Muscle of arm (tissue), 14 donors: ENCODE measurements around the gene SYNGAP1. TPM values are rescaled to one million over a fixed set of nuclear protein-coding genes. Genes with fewer than 3 reads are reported as not detected.
"Not testable (repeated sequence)": the region's sequence is repeated elsewhere in the genome, so short reads cannot be mapped to it uniquely, and the experiment has no call there.

Experiments used
- DNase-seq: peaks from one replicate; pipeline ENCODE4 v3.0.0-alpha.2; 2013
- long read RNA-seq, 11 donors: transcript quantifications; one replicate each; lab custom pipeline, GENCODE V29; 2026
- polyA plus RNA-seq, 12 donors: library from polyadenylated mRNA; unstranded; fragments of 120-200 nt; gene quantifications; one replicate each; pipeline ENCODE4 v1.2.1, GENCODE V29; 2013; ENCODE audit not compliant: insufficient read length in 12 of 12

Gene SYNGAP1
- polyA plus RNA-seq, result 10 to 100 TPM in 11 of 12 donors, not detected in 1; 12.1 to 41.9 (median 16.6) TPM
- long read RNA-seq, donor 1, result 0 reads
- long read RNA-seq, donor 2, result 0 reads
- long read RNA-seq, donor 3, partial matches to known transcripts, result 0 of 1 reads
- long read RNA-seq, donor 3, other reads (novel, unspliced or antisense), result 0 of 1 reads
- long read RNA-seq, donor 4, result 0 reads
- long read RNA-seq, donor 5, result 0 reads
- long read RNA-seq, donor 6, result 0 reads
- long read RNA-seq, donor 7, result 0 reads
- long read RNA-seq, donor 8, result 0 reads
- long read RNA-seq, donor 9, result 0 reads
- long read RNA-seq, donor 10, result 0 reads
- long read RNA-seq, donor 11, result 0 reads

DNA sequence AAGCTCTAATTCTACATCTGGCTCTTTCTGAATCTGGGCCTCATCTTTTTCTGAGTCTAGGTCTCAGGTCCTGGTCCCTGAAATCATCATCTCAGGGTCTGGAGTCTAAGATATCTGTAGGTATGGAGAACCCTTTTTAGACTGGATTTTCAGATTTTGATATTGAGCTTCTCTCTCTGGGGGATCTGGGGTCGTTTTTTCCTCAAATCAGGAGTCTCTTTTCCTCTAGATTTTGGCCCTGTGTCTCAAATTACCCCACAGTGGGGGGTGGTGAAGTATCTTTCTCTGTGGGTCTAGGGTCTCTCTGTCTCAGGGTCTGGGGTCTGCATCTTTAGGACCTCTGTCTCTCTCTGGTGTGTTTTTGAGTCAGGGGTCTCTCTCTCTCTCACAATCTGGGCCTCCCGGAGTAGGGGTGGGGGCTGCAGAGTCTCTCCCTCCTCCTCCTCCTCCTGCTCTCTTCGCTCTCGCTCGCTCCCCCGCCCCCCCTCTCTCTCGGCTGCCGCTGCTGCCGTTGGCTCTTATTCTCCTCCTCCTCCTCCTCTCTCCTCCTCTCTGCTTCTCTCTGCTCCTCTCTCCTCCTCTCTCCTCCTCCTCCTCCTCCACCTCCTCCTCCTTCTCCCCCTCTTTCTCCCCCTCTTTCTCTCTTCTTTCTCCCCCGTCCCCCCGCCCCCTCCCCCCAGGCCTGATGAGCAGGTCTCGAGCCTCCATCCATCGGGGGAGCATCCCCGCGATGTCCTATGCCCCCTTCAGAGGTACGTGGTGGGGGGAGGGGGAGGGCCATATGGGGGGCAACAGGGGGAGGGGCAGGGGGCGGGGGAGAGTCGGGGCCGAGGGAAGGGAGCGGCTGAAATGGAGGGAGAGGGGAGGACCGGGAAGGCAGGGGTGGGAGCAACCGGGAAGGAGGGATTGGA lies at the start of gene SYNGAP1:
SYNGAP1 (plus strand) TSS at position 486 of the 911 bp plus-strand sequence; CDS start at position 686, 200 bp downstream.
- peak; percentile 75 for DNase-seq

DNA sequence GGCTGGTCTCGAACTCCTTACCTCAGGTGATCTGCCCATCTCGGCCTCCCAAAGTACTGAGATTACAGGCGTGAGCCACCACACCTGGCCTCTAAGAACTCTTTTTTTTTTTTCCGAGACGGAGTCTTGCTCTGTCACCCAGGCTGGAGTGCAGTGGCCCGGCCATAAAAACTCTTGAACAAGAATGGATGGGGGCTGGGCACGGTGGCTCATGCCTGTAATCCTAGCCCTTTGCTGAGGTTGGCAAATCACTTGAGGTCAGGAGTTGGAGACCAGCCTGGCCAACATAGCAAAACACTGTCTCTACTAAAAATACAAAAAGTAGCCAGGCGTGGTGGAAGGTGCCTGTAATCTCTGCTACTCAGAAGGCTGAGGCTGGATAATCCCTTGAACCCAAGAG lies 48.0 kb upstream of the SYNGAP1 start:
- not testable (repeated sequence) for DNase-seq

DNA sequence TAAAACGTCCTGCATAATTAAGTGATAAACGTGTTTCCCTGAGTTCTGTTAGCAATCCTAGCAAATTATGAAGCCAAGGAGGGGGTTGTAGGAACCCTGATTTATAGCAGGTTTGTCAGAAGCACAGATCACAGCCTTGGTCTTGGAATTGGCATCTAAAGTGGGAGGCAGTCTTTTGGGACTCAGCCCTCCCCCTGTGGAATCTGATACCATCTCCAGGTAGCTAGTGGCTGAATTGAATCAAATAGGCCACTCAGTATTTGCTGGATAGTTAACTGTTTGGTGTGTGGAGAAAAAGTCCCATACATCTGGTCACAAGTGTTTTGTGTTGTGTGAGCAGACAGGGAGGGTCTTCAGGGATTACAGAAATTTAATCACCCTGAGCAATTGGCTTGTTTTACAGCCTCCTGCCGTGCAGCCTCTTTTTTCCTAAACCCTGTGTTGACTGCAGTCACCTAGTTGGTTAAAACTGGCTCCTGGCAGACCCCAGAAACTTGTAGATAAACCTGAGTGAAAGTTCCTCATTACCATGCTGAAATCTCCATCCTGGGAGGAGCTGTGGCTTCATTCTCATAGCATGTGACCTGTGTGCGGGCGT lies 47.2 kb upstream of the SYNGAP1 start:
- no peak for DNase-seq

DNA sequence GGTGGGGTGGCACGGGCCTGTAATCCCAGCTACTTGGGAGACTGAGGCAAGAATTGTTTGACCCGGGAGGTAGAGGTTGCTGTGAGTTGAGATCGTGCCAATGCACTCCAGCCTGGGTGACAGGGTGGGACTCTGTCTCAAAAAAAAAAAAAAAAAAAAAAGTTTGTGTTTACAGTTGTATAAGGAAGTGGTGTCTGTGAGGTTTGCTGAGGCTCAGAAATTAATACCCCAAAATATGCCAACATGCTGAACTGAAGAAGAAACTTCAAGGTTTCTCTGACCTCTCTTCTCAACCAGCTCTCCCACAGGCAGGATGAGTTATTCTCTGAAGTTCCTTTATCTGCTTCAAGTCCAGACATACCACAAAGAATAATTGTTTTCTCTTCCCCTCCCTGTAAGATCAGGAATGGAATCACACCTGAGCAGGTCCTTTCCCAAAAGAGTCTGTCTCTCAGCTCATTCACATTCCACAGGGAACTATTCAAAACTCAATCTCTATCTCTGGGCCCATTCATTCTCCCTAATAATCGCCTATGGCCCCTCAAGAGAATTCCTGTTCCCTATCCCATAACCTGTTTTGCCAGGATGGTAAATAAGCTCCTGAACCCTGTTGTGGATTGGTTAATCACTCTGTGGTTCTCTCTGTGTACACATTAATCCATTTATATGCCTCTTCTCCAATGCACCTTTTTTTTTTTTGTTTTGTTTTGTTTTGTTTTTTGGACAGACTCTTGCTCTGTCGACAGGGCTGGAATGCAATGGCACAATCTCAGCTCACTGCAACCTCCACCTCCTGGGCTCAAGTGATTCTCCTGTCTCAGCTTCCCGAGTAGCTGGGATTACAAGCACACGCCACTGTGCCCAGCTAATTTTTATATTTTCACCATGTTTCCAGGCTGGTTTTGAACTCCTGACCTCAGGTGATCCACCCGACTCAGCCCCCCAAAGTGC lies 45.6 kb upstream of the SYNGAP1 start:
- DNase-seq, result no peak

DNA sequence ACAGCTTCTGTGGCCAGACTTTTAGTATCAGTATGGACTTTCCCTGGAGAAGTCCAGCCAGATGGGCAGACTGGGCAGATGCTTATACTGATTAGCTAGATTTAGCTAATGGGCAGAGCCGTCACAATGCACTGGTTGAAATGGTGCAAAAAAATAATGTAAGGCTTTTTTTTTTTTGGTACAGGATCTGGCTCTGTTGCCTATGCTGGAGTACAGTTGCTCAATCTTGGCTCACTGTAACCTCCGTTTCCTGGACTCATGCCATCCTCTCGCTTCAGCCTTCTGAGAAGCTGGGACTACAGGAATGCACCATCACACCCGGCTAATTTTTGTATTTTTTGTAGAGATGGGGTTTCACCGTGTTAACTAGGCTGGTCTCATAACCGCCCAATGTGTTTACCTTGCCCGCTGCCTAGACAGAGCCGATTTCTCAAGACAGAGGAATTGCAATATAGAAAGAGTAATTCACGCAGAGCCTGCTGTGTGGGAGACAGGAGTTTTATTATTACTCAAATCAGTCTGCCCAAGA lies 44.7 kb upstream of the SYNGAP1 start:
- peak; percentile 92 for DNase-seq

DNA sequence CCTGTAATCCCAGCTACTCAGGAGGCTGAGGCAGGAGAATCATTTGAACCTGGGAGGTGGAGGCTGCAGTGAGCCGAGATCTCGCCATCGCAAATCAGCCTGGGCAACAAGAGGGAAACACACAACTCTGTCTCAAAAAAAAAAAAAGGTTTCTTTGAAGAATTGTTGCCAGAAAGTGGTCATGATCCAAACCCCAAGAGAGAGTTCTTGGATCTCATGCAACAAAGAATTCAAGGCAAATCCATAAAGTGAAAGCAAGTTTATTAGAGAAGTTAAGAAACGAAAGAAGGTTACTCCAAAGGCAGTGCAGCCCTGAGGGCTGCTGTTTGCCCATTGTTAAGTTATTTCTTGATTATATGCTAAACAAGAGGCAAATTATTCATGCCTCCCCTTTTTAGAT lies 42.7 kb upstream of the SYNGAP1 start:
- peak; percentile 45 for DNase-seq

DNA sequence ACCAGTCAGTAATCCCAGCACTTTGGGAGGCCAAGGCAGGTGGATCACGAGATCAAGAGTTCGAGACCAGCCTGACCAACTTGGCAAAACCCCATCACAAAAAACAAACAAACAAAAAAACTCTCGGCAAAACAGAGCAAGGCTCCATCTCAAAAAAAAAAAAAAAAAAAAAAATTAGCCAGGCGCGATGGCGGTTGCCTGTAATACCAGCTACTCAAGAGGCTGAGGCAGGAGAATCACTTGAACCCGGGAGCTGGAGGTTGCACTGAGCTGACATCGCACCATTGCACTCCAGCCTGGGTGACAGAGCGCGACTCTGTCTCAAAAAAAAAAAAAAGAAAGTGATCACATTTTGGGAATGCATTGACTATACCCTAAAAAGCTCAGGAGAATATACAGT lies 40.7 kb upstream of the SYNGAP1 start:
- not testable (repeated sequence) for DNase-seq

DNA sequence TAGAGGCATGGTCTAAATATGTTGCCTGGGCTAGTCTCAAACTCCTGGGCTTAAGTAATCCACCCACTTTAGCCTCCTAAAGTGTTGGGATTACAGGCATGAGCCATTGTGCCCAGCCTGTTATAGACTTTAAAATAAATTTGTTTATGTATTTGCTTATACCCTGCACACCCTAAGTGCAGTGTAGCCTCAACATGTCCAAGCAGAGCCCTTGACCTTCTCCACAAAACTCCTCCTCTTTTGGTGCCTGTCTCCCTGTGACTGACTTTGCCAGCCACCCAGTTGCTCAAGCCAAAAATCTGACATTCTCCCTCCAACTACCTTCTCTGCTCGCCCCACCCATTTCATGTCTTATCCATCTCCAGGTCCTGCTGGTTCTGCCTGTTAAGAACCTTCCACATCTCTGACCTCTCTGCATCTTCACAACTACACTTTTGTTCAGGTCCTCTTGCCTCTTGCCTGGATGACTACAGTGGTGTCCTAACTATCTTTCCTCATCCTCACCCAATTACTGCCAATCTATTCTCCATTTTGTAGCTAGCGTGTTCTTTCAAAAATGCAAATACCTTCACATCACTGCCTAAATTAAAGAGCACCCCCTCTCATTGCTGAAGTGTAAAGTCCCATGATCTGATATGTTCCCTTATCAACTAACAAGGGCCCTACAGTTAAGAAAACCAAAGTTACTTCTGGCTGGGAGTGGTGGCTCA lies 39.4 kb upstream of the SYNGAP1 start:
- DNase-seq, result no peak

DNA sequence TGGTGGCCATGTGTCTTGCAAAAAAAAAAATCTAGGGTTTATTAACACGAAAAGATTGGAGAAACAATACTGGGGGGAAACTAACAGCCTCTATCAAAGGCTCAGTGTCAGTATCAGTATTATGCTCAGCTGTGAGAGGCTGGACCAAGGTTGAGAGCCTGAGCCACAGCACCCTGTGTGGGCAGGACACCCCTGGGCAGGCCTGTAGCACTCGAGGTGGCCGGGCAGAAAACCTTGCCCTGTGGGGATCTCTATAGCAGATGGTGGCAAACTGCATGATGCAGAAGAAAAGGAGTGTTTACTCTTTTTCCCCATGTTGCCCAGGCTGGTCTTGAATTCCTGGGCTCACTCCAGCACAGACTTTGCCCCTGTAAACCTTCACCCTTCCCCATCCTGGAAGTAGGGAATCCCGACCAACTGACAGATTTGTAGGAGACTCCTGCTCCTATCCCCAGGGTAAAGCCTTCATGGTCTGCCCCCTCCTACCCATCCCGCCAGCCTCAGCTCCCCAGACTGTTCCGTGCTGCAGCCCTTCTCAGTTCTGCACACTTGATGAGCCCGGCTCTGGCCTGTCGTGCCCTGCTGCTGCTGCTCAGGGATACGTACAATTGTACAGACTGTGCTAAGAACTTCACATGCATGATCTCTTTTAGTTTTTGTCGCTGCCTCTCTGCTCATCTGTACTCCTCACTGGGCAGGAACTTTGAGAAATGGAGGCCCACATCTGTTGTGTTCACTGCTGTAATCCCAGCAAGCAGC lies 36.3 kb upstream of the SYNGAP1 start:
- DNase-seq, result no peak

DNA sequence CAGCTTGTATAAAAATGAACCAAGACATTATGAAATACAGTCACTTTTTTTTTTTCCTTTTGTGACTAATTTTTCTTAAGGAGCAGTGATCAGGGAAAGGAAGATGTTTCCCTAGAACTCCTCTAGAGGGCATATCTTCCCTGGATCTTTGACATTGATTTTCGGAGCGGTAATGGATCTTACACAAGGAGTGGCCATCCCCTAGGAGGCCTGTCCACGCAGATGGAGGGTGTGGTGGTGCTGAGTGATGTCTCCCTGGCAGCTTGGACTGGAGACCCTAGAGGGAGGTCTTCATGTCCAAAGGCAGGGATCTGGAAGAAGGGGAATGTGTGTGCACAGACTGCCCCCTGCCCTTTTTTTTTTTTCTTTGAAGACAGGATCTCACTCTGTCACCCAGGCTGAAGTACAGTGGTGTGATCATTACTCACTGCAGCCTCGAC lies 35.3 kb upstream of the SYNGAP1 start:
- DNase-seq, result no peak

DNA sequence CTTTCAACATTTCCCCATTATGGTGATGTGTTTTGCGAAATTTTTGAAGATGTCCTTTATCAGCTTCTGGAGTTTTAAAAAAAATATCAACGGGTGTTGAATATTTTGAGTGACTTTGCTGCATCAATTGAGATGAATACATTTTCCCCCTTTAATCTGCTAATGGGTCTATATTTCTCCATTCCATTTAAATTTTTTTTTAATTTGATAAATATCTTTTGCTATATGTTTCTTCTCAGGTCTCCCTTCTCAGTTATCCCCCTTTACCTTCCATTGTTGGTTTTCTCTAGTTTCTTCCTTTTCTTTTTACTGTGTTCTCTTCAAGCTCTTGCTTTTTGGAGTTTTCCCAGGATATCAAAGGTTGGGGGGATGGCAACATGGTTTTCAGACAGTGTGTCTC lies 29.7 kb upstream of the SYNGAP1 start:
- no peak for DNase-seq

DNA sequence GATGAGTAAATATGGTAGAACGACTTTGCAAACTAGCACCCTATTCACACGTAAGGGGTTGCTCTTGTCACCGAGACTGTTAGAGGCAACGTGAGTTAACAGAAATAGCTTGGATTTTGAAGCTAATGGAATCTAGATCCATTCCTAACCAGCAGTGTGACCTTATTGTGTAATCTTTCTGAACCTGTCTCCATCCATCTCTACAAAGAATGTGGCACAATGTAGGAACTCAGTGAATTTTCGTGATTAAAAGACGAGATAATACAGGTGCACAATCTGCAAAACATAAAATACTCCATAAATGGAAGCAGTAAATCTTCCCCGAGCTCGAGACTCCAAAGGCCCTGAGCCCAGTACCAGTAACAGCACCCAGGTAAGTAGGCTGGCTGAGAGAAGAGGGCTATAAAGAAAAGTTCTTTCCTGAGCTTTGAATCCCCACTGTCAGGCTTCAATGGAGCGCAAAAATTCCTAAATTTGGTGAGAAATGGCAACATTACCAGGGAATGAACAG lies 29.0 kb upstream of the SYNGAP1 start:
- no peak for DNase-seq

DNA sequence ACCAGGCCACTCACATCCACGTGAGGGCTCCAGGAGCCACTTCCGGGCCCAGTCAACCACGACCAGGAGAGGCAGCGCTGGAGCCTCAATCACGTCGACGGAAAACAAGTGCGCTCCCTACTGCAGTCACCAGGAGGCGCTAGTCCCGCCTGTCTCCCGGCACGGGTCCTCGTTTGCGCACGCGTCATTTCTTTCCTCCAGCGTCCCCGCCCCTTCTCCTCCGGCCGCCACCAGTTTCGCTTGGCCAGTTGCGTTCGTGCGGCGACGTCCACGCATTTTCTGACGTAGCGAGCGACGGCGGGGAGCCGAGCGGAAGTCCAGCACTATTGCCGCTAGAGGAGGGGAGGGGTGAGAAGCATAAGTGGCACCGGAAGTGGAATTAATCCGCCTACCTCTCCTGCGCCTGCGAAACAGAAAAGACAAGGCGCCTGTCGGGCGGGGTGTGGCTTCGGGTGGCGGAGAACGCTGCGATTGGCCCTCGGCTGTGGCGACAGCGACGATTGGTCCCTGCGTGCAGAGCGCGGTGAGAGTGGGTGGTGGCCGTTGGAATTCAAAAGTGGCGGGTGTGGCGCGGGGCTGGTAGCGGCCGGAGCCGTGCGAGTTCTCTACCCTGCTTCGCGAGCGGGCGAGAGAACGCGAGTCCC lies 28.5 kb upstream of the SYNGAP1 start, which contains the start of gene KIFC1:
KIFC1 (plus strand) TSS at position 546 of the 644 bp plus-strand sequence. CDS start 163 bp downstream, outside the sequence.
- peak; percentile 99 for DNase-seq

DNA sequence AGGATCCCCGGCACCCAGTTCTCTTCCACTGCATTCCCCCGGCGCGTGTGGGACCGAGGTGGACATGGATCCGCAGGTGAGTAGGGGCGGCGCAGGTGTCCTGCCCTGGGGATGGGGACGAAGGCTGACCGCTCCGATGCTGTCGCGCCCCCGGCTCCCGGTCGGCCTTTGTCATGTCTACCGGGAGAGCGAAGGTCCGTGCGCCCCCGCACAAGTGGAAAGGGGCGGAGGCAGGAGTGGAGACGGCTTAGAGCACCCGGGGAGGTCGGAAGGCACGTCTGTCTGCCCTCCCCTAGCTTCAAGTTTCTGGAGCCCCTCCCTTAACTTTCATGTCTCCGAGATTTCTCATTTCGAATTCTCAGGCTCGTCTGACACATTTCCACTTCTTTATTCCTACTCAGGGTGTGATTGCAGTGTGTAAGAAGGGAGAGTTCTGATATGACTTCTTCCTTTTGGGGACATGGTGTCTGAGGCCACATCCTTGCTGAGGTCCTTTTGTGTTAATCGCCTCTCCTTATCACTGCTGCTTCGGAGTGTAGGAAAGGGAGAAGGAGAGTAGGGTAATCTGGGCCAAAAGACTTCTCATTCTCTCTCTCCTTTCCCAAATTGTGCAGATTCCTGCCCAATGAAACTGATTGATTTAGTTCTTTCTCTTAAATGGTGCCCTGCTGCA lies 27.8 kb upstream of the SYNGAP1 start:
- no peak for DNase-seq

DNA sequence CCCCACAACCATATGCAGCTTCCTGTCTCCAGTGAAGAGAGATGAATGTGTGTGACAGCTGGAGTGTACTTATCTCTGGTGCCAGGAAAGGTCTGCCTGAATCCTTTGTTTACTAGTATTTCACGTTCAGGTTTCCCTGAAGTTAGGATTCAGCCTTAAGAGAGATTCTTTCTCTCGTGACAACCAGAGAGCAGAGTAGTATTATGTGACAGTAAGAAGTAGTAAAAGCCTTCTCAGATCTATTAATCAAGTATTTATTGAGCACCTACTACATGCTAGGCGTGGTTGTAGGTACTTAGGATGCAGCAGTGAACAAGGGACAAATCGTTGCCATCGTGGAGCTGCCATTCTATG lies 27.3 kb upstream of the SYNGAP1 start:
- no peak for DNase-seq

DNA sequence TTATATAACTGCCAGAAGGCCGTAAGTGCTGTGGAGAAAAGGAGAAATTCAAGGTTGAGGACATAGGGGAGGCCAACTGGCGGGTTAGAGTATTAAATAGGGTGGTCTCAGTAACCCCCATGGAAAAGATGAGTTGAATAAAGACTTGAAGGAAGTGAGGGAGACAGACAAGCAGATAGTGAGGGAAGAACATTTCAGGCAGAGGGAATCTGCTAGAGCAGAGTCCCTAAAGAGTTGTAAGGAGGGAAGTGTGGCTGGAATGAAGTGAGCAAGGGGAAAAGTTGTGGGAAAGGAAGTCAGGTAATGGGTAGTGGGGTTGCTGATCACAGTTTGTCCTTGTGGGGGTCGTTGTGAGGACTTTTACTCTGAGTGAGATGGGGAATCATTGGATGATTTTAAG lies 26.9 kb upstream of the SYNGAP1 start:
- no peak for DNase-seq

DNA sequence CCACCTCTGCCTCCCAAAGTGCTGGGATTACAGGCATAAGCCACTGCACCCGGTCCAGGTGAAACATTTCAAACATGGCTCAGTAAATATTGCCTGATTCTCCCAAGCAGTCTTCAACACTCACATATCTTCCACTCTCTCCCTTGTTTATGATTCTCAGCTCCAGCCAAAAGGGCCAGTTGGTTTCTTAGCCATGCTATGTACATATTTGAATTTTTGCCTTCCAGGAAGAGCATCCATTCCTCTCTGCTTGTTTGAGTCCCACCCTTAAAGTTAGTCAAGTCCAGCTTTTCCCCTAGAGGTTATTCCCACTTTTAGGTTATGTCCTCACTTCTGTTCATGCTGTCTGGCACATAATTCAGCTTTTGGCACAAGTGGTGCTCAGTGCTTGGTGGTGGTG lies 22.3 kb upstream of the SYNGAP1 start:
- DNase-seq, result no peak

DNA sequence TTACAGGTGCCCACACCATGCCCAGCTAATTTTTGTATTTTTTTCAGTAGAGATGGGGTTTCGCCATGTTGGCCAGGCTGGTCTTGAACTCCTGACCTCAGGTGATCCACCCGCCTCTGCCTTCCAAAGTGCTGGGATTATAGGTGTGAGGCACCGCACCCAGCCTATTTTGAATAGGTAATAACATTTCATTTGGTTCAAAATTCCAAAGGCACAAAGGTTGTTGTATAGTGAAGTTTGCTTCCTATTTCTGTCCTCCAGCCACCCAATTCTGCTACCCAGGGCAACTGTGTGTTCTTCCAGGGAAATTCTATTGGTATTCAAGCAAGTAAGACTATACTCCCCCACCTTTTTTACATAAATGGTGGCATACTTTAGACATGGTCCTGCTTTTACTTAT lies 21.3 kb upstream of the SYNGAP1 start:
- DNase-seq, result not testable (repeated sequence)
